Left kidney (tissue), 2 donors: ENCODE measurements around the gene RNF17. TPM values are rescaled to one million over a fixed set of nuclear protein-coding genes. Genes with fewer than 3 reads are reported as not detected.

Experiments
- DNase-seq: peaks from one replicate; pipeline ENCODE4 v3.0.0-alpha.2; 2013
- polyA plus RNA-seq: library from polyadenylated mRNA; unstranded; fragments of 120-200 nt; gene quantifications from one replicate; pipeline ENCODE4 v1.2.1, GENCODE V29; 2013; ENCODE audit not compliant: insufficient read length

The RNF17 gene
- polyA plus RNA-seq, 1 donor: 0.22 TPM

DNA sequence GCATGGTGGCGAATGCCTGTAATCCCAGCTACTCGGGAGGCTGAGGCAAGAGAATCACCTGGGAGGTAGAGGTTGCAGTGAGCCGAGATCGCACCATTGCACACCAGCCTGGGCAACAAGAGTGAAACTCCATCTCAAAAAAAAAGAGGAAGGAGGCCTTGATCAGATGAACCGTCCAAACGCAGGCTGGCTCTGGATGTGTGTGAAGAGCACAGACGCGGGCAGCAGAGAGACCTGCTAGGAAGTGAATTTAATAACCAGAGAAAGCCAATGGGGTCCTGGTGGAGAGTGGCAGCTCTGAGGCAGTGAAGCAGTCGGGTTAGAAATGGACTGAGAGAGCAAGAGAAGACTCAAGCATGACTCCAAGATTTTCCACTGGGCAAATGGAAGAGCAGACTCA is 136.5 kb downstream of the RNF17 start:
- DNase-seq: no peak

DNA sequence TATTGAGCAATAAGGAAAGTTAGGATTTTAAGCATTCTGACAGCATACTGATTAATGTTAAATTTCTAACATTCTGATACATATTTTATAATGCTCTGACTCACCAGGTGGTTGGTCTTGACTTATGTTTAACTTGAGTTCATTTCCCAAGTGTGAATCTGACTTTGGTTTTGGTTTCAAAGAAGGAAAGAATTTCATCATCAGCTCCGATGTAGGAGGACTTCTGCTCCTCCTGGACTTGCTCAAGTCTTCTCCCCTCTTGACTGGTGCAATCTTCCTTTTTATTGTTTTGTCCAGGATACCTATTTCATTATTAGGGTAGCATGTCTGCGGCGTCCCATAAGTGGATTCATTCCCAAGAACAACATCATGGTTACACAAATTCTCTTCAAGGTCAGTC is 141.3 kb downstream of the RNF17 start:
- no peak for DNase-seq

DNA sequence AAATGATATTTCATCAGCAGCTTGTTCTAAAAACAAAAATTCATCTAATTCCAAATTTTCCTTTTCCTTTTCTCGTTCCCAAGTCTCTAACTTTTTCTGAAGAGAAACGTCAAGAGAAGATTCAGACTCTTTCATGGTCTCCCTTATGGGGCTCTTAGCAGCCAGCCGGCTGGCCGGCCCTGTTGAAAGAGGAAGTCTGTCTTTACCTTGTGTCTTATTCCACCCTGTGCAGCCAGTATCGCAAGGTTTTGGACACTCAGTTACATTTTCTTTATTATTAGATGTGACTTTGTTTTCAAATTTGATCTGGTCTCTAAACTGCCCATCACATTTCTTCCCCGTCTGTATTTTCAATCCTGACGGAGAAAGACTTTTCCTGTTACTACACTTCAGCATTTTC is 142.3 kb downstream of the RNF17 start:
- DNase-seq: no peak

DNA sequence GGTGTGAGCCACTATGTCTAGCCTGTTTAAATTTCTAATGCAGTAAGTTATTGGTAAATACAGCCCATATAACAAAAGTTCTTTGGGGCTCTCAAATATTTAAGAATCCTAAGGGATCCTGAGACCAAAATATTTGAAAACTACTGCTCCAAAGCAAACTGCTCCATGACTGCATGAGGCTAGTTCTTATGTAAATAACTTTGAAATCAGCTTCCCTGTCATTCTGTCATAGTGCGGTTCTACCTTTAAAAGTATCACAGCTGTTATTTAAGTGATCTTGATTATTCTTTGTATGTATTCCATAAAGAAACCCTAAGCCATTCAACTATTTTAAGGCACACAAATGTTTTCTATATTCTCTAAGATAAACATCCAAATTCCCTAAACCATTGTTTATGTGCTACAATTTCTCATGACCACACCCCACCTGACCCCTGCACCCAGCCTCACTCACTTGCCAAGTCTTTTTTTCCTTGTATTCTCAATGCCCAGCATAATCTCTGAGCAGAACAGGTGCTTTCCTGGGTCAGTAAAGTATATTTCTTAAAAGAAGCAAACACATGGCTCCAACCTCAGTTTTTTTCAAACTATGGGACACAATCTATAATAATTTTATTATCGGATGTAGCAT is 146.6 kb downstream of the RNF17 start:
- no peak for DNase-seq

DNA sequence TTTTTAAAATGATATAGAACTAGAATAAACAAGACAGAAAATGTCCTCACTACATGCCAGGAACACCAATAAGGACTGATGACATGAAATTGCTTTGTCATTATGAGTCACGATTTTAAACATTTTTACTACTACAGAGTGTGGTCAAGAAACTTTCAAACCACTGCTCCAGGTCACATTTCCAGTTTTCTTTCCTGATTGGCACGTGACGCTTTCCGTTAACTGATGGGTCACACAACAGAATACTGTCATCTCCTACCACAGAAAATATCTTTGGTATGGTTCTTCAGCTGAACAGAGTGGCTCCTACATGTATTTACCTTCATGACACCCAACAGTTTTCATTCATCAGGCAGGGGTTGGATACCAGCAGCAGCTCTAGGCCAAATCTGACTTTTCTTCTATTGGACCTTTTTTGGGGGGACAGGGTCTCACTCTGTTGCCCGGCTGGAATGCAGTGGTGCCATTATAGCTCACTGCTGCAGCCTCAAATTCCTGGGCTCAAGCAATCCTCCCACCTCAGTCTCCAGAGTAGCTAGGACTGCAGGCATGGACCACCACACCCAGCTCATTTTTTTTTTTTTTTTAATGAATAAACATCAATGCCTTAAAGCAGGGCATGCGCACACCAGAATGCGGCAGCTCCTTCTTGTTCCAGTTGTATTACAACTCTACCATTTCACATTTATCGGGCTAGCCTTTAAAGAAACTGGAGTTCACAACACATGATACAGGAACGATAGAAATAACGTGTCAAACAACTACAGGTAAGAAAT is 147.4 kb downstream of the RNF17 start:
- DNase-seq: no peak

DNA sequence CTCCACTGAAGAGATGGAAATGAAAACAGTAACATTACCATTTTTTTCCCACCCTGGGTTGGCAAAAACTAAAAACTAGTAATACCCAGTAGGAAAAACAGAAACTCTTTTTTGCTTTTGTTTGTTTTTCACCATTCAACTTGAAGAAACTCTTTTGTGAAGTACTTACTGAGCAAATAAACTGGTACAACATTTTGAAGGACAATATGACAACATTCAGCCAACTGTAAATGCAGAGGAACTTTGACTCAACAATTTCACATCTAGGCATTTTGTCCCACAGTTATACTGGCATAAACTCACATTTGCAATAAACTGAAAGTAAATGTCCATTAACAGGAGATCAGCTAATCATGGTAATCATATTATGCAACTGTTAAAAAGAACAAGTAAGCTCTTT is 152.5 kb downstream of the RNF17 start:
- DNase-seq: no peak

DNA sequence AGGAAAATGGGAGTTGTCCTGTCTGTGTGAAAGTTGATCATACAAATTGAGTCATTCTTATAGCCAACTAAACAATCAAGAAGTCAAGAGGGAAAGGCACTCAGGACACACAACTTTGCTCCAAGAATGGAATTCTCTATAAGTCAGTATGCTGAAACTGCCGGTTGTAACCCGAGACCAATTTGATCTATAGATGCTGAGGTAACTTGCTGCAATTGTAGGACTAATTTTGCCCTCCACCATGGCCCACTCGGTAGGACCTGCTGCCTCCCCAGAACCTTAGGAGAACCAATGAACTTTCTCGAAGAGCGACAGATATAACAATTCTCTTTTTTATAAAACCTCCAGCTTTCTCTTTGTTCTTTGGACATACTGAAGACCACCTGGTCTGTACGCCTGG is 157.0 kb downstream of the RNF17 start:
- no peak for DNase-seq

DNA sequence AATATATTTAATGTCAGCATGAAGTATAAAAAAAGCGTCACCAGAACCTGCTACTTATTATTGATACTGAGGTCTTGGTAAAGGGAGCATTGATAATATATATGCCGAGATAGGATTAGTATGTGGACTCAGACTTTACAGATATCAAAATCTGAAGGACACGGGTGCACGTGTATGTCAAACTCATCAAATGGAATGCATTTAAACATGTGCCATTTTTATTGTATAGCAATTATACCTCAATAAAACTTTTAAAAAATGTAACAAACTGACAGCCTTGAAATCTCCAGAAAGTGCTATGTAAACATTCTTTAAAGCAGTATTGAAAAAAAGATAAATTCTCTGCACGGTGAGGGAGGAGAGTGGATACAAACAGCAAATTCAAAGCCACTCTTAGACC is 157.9 kb downstream of the RNF17 start:
- DNase-seq: no peak

DNA sequence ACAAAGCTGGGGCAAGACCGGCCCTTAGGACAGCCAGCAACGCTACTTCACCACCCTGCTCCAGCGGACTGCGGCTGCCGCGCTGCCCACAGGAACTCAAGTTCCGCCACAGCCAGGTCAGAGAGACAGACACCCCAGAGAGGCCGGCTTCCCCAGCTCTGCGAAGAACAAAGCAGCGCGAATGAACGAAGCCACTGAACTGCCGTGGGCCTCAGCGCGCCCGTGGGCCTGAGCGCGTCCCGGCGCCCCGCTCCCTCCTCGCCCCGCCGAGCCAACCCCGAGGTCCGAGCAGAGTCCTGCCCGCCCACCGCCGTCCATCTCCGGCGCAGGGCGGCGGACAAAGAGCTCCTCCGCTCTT is 158.4 kb downstream of the RNF17 start:
- DNase-seq: no peak

DNA sequence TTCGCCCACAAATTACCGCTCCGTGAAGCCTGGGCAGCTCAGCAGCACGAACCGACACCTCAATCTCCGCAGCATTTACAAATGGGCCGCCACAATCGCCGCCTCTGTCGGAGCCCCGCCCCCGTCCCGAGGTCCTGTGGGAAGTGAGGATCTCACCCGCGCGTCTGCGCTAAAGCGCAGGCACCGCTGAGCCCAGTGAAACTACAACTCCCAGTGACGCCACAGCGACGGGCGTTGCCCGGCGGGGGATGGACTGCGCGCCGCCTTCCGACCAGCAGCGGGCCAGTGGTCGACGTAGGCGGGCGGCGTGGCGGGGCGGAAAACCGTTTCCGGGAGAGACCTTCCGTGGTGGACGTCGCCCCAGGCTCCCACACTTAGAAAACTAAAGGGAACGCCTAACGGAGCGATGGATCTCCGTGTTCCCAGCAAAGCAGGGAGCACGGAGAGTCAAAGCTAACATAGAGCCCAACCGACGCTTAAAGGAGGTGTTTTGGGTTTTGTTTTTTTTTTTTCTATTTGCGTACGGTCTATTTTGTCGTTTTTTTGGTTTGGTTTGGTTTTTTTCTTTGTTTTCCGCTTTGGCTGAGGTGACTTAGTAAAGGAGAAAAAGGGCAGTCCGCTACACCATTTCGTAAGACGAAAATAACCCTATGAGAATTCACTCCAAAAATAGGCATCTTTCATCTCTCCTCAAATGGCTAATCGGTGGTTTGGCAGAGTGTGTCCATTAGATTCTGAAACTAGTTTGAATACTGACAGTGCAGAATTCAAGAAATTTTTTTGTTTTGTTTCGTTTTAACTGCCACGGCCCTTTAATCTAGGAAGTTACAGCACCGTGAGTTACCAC is 159.0 kb downstream of the RNF17 start:
- DNase-seq: peak; percentile 96

DNA sequence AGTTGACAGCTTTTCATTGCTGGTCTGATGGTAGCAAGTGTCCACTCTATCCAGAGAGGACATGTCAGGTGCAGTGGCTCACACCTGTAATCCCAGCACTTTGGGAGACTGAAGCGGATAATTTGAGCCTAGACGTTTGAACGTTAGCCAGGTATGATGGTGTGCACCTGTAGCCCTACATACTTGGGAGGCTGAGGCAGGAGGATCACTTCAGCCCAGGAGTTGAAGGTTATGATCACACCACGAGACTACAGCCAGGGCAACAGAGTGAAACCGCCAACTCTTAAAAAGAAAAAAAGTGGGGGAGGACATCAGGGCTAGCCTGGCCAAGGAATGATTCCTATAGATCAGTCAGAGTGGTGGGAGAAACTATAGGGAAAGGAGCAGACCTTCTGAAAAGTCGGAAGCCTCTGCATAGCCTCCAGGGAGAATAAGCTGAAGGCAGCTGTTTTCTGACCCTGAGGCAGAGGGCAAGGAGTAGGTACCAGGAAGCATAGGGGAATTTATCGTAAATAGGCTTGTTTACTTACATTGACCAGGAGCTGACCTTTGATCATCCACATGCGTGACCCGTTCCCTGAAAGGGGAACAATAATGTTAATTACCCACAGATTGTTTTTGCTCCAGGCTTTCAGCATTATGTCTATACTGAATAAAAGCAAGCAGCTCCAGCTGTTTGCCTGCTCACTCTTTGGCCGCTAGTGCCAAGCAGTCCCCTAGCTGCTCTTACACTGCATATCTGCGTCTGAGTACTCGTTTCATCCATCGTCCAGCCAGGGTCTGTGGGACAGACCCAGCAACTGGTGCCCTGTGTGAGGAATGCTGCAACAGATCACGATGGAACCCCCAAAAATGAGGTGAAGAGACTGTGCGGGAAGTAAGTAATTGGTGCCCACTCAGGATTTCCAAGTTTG is 161.6 kb downstream of the RNF17 start:
- DNase-seq: no peak

DNA sequence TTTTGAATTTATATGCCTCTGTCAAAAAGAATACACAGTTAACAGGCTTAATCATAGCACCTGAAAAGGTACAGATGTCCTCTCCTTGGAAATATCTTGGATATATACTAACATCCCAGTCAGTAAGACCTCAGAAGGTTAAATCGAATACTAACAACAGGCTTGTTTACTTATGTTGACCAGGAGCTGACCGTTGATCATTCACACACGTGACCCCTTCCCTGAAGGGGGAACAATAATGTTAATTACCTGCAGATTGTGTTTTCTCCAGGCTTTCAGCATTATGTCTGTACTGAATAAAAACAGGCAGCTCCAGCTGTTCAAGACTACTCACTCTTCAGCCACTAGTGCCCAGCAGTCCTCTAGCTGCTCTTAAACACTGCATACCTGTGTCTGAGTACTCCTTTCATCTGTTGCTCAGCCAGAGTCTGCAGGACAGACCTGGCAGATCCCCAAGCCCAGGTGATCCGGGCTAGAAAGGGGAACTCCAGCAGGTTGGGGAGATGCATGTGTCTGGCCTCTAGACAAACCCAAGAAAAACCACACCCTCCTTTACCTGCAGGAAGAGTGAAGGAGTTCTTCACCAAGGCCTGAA is 163.9 kb downstream of the RNF17 start:
- DNase-seq: no peak

DNA sequence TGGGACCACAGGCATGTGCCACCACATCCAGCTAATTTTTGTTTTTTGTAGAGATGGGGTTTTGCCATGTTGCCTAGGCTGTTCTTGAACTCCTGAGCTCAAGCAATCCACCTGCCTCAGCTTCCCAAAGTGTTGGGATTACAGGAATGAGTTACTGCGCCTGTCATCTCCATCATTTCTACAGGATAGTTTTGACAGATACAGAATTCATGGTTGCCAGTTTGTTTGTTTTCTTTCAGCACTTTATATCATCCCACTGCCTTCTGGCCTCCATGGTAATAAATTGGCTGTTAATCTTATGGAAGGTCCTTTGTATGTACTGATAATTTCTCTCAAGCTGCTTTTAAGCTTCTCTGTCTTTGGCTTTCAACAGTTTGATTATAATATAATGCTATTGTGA is 165.2 kb downstream of the RNF17 start:
- no peak for DNase-seq

Other genes starting within 250 kb of the RNF17 start
- gene ATP12A, start 83.8 kb upstream of the RNF17 start, polyA plus RNA-seq: 16.9 TPM